GM13977 (cell line): ENCODE results near the gene CFAP97D2.
"Not testable (repeated sequence)": the region's sequence is repeated elsewhere in the genome, so short reads cannot be mapped to it uniquely, and the experiment has no call there.

Source experiments
- DNase-seq: peaks from one replicate; pipeline ENCODE4 v3.0.0; 2012; ENCODE audit warnings: low spot score
- in situ Hi-C: fragments of 300-500 bp; cut with MboI; formaldehyde crosslinking; loops from one replicate; pipeline ENCODE4 v1.12.0; 2022; ENCODE audit warnings: low sequenced_read_pairs, low pct_unique_long_range_greater_than_20kb, mixed read lengths, inconsistent platforms; ENCODE audit not compliant: unreplicated experiment
- TF ChIP-seq, protein P1 (sequence below): IDR thresholded peaks from 2 replicates; pipeline ENCODE4 v1.5.1; 2012; ENCODE audit warnings: mild to moderate bottlenecking, control low read depth; ENCODE audit not compliant: insufficient read depth; ENCODE audit errors: extremely low read depth, missing control alignments

CFAP97D2 gene

DNA sequence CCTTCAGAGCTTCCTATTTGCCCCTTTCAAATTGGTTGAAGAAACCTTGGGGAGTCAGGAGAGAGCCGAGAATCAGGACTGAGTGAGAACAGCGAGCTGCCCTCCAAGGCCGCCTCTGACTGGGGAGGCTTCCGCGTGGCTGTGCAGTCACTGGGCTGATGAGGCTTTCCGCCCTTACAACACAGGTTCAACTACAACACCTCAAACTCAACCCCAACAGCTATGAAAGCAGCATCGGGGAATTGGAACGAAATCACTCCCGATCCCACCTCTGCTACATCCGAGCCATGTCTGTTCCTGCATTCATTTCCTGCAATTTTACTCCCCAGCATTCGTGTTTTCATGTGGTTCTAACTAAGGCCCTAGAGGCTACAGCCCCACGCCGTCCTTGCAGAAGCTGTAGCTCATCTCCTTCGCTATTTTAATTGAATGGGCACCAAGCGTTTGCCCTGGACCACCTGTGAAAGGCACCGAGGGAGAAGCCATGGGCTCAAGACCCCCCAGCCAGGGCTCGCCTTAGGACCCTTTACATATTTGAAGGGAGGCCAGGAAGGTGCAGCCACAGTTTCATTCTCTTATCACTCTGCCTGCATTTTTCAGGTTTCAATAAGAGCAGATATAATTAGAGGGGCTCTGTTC, 34.3 kb upstream of the CFAP97D2 start:
- TF ChIP-seq, protein P1, sequence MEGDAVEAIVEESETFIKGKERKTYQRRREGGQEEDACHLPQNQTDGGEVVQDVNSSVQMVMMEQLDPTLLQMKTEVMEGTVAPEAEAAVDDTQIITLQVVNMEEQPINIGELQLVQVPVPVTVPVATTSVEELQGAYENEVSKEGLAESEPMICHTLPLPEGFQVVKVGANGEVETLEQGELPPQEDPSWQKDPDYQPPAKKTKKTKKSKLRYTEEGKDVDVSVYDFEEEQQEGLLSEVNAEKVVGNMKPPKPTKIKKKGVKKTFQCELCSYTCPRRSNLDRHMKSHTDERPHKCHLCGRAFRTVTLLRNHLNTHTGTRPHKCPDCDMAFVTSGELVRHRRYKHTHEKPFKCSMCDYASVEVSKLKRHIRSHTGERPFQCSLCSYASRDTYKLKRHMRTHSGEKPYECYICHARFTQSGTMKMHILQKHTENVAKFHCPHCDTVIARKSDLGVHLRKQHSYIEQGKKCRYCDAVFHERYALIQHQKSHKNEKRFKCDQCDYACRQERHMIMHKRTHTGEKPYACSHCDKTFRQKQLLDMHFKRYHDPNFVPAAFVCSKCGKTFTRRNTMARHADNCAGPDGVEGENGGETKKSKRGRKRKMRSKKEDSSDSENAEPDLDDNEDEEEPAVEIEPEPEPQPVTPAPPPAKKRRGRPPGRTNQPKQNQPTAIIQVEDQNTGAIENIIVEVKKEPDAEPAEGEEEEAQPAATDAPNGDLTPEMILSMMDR: no peak
- DNase-seq: no peak
- in situ Hi-C loops: no loop called here

DNA sequence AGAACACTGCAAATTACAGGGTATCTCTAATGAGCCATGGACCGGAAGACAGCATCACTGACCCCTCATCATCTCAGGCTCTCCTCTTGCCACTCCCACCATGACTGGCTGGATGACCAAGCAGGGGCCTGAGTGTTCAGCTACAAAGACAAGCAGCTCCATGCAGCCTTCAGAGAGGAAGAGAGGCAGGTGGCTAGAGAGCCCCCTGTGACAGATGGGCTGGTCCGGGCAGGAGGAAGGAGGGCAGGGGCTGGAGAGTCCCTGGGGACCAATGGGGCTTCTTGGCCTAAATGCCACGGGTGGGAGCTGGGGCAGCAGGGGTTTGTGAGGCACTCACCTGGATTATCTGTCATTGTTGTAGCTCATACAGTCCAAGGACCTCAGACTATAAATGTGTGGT, 33.8 kb upstream of the CFAP97D2 start:
- no peak for DNase-seq
- TF ChIP-seq, protein P1: no peak
- in situ Hi-C loops: no loop called here

DNA sequence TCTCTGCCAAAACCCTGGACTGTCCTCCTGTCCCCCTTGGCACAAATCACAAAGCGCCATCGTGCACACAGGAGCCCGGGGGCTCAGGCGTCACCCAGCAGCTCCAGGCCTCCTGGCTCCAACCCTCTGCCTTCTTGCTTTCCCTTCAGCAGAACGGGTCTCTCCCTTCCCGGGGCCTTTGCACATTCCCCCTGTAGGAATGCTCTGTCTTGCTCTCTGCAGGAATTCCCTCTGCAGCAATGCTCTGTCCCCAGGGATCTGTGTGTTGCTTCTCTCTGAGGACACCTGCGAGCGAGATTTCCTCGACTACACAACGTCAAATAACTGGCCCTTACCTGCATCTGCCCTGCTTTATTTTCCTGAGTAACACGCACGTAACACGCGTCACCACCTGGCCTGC, 33.3 kb upstream of the CFAP97D2 start:
- in situ Hi-C loops: no loop called here
- no peak for DNase-seq
- TF ChIP-seq, protein P1: no peak

GRCh38 chr13:114146173-114146572, 32.9 kb upstream of the CFAP97D2 start:
- TF ChIP-seq, protein P1: no peak
- no peak for DNase-seq
- in situ Hi-C loops: no loop called here

DNA sequence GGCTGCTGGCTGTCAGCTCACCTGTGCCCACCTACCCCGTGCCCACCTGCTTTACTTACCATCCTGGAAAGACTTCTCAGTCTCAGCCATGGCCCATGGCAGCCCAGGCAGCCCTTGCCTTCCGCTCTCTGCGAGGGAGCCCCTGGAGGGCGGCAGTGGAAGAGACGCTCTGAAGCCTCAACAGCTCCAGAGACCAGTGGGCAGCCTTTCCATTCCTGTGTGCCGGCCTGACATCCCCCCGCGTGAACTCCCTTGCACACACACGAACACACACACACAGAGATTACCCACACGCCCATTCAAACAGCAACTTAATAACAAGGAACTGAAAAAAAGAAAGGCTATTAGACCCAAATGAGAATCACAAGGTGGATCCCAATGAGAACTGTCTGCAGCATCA, 32.4 kb upstream of the CFAP97D2 start:
- TF ChIP-seq, protein P1: peak; percentile 31
- in situ Hi-C loops: no loop called here
- no peak for DNase-seq

GRCh38 chr13:114147803-114148520, 31.1 kb upstream of the CFAP97D2 start:
- in situ Hi-C loops: no loop called here
- DNase-seq: no peak
- TF ChIP-seq, protein P1: no peak

GRCh38 chr13:114148521-114148855, 30.6 kb upstream of the CFAP97D2 start:
- TF ChIP-seq, protein P1: no peak
- in situ Hi-C loops: no loop called here
- peak; percentile 84 for DNase-seq

DNA sequence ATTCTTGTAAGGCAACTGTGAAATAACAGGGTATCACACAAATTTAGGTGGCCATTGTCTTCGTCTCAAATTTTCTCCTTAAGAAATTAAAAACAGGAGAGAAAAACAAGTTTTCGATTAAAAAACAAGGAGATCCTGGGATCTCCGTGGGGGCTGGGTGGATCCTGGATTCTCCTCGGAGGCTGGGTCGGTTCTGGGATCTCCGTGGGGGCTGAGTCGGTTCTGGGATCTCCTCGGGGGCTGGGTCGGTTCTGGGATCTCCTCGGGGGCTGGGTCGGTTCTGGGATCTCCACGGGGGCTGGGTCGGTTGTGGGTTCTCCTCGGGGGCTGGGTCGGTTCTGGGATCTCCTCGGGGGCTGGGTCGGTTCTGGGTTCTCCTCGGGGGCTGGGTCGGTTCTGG, 30.2 kb upstream of the CFAP97D2 start:
- DNase-seq, in situ Hi-C loops: not testable (repeated sequence)
